Nucleus accumbens (tissue), 56 donors: ENCODE results near the gene DNAH2.

Experiments used
- DNase-seq, 56 donors: peaks; one replicate each; lab custom pipeline; 2025; lab: John Stamatoyannopoulos, UW

Gene DNAH2

DNA sequence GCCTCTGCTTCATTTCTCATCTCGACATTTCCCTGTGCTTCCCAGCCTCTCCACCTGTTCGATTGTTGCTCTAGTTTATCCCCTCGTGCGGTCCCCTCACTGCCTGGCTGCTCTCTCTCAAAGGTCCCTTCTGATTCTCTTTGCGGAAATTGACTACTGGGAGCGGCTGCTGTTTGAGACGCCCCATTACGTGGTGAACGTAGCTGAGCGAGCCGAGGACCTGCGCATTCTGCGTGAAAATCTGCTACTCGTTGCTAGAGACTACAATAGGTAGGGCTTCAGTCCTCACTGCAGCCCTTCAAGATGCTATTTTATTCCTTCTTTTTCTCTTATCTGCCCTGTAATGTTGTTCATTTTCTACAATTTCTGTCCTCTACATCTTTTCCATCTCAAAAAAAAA, 39.4 kb downstream of the DNAH2 start:
- DNase-seq = no peak

DNA sequence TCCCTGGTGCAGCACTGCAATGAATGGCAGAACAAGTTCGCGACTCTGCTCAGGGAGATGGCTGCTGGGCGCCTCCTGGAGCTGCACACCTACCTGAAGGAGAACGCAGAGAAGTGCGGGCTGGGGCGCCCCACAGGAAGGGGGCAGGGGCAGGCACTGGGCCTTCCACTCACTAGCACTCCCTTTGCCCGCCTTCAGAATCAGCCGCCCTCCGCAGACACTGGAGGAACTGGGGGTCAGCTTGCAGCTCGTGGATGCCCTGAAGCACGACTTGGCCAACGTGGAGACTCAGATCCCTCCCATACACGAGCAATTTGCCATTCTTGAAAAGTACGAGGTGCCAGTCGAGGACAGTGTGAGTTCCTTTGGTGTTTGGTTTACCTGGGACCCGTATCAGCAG, 46.4 kb downstream of the DNAH2 start:
- no peak for DNase-seq

DNA sequence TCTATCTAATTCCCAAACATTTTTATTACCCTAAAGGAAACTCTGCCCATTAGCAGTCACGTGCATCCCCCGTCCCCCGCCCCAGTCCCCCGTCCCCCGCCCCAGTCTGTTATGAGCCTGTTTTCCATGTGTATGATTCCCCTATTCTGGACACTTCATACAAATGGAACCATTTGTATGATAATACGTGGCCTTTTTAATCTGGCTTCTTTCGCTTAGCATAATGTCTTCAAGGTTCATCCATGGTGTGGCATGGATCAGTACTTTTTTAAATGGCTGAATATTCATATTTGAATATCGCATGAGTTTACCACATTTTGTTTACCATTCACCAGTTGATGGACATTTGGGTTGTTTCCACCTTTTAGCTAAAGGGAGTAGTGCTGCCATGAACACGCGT, 49.5 kb downstream of the DNAH2 start:
- DNase-seq = no peak

DNA sequence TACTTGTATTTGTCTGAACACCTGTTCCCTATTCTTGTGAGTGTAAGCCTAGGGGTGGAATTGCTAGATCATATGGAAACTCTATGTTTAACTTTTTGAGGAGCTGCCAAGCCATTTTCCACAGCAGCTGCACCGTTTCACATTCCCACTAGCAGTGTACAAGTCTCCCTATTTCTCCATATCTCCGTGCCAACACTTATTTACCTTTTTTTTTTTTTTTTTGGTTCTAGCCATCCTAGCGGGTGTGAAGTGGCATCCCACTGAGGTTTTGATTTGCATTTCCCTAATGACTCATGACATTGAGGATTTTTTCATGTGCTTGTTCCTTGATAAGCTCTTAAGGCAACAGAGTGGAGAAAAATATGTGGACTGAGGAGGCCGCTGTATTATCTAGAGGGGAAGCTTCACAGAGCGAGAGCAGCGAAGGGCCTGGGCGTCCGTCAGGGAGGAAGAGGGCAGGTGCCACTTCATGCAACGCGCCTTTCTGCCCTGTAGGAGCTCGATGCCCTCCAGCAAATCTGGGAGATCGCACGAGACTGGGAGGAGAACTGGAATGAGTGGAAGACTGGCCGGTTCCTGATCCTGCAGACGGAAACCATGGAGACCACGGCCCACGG, 50.0 kb downstream of the DNAH2 start:
- no peak for DNase-seq

DNA sequence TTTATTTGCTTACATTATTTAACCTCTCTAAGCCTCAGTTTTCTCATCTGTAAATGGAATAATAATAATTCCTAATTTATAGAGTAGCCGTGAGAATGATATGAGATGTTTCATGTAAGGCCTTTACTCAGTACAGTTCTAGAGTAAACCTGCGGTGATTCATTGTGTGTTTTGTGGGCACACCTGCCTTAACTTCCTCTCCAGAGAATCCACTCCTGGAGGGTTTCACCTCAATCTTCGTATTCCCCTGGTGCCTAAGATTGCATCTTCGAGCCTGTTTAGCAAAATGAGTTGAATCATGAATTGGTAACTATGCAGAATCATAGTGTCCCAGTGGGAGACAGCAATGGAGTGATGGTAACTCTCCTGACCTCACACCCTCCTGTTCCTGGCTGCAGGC, 52.3 kb downstream of the DNAH2 start:
- no peak for DNase-seq

DNA sequence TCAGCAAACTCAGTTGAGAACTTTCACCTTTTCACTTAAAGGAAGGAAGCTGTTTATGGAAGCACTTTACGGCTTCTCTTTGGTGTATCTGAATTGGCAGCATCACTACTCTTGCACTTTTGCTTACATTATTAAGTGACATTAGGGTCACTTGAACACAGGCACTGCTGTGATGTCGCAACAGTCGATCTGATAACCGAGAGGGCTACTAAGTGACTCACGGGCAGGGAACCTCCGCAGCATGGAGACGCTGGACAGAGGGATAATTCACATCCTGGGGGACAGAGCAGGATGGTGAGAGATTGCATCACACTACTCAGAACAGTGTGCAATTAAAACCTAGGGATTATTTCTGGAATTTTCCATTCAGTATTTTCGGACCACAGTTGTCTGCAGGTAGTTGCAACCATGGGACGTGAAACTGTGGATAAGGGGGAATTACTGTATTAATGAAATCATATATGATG, 56.5 kb downstream of the DNAH2 start:
- DNase-seq = no peak

DNA sequence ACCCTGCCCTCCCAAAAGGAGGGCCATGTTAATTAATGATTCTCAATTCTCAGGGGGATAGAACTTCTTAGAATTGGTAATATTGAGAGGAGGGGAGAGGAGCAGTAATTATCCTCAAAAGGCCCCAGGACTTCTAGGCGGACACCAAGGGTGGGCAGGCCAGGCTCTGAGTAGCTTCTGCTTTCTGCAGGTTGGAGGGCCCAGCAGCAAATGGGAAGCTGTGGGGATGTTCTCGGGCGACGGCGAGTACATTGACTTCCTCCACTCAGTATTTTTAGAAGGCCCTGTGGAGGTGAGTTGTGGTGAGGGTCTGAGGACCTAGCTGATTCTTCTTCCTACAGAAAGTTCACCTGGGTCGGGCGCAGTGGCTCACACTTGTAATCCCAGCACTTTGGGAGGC, 57.5 kb downstream of the DNAH2 start:
- no peak for DNase-seq

DNA sequence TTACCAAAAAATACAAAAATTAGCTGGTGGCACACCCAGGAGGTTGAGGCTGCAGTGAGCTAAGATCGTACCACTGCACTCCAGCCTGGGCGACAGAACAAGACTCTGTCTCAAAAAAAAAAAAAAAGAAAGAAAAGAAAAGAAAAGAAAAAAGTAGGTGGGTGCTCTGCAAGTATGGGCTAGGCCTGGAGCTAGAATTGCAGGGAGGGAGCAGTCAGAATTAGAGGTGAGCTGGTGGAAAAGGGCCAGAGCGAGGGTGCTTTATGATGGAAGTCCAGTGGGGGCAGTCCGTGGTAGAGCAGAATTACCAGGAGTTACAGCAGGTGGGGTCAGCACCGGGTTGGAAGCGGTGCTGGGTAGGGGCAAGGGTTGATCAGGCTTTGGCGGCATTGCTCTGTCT, 59.5 kb downstream of the DNAH2 start:
- DNase-seq = no peak

DNA sequence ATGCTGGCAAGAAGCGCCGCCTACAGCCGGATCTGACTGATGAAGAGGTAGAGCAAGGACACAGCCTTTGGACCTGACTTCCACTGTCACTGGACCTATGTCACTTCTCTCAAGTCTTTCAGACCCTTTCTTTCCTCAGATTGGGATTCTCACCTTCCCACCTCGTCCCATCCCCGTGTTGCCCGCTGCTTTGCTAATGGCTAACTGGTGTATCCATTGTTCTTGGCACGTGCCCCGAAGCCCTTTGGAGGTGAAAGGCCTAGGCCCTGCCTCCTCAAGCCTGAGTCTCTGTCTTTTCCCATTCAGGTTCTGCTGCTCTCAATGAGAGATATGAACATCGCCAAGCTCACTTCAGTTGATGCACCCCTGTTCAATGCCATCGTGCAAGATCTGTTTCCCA, 63.2 kb downstream of the DNAH2 start:
- DNase-seq = no peak

DNA sequence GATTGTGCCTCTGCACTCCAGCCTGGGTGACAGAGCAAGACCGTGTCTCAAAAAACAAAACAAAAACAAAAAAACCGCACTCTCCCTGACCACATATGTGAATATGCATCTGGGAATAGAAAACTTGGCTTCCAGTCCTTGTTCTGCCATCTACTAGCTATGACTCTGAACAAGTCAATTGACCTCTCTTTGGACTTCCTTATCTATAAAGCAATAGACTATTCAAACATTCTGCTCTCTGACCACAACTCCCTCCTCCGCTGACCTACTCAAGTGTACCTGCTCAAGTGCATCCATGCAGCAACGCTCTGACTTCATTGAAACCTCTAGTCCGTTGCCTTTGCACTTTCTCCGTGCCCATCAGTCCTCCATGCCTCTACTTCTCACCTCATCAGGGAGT, 63.9 kb downstream of the DNAH2 start:
- DNase-seq = no peak

DNA sequence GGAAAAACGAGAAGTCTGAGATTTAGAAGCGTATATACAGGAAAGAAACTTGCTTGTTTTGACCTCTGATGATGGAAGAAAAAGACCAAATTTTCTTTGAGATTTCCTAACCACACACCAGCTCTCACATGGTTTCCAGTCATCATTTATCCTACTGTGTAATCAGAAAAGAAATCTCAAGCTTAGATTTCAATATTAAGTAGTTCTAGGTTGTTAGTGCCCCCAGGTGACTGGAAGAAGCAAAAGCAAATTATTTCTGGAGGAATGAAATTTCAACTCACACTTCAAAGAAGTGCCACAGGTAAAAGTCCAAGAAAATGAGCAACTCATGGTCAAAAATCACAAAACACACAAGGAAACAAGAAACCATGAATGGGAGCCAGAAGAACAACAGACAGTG, 64.7 kb downstream of the DNAH2 start:
- DNase-seq = no peak

DNA sequence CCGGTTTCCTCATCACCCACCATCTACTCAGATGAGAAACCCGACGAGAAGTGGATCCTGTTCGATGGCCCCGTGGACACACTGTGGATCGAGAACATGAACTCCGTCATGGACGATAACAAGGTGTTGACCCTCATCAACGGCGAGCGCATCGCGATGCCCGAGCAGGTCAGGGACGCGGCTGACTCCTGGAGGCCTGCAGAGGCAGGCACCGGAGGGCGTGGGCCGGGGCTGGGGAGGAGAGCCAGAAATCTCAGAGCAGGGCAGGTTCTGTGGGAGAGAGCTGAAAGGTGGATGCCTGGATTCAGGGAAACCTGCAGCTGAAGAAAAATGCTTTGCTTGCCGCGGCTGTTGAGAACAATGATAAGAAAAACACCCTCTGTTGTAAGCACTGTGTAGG, 69.3 kb downstream of the DNAH2 start:
- DNase-seq = peak in 3 of 56 donors; percentile 5 to 7 (median 5)

DNA sequence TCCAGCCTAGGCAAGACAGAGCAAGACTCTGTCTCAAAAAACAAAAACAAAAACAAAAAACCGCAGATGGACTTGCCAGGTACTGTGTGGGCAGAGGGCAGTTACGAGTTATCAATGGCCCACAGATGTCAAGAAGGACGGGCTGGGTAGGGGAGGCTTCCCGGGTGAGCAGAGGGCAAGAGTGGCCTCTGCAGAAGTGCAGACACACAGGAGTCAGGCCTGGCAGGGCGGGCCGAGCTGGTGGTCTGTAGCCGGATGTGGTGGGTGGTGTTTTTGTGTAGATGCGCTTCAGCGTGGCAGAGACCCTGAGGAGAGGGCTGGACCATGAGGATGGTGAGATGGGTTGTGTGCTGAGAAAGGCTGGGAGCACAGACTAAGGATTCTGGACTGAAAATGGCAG, 71.6 kb downstream of the DNAH2 start:
- DNase-seq = no peak

DNA sequence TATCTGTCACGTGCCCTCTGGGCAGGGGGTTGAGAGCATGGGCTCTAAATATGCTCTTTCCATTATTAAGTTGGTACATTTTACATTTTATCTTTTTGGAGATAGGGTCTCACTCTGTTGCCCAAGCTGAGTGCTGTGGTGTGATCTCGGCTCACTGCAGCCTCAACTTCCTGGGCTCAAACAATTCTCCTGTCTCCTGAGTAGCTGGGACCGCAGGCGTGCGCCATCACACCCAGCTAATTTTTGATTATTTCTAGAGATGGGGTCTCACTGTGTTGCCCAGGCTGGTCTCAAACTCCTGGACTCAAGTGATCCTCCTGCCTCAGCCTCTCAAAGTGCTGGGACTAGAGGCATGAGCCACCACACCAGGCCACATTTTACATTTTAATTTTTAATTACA, 72.6 kb downstream of the DNAH2 start:
- DNase-seq = no peak

DNA sequence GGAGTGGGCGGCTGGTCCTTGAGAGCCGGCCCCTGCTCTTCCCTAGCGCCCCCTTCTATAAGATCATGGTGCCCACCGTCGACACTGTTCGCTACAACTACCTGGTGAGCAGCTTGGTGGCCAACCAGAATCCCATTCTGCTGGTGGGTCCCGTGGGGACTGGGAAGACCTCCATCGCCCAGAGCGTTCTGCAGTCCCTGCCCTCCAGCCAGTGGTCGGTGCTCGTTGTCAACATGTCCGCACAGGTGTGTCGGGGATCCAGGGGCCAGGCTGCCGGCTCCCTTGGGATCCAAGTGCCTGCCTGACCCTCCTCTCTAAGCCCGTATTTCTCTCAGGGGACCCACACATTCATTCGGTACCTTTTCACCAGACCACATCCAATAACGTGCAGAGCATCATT, 75.1 kb downstream of the DNAH2 start:
- no peak for DNase-seq

DNA sequence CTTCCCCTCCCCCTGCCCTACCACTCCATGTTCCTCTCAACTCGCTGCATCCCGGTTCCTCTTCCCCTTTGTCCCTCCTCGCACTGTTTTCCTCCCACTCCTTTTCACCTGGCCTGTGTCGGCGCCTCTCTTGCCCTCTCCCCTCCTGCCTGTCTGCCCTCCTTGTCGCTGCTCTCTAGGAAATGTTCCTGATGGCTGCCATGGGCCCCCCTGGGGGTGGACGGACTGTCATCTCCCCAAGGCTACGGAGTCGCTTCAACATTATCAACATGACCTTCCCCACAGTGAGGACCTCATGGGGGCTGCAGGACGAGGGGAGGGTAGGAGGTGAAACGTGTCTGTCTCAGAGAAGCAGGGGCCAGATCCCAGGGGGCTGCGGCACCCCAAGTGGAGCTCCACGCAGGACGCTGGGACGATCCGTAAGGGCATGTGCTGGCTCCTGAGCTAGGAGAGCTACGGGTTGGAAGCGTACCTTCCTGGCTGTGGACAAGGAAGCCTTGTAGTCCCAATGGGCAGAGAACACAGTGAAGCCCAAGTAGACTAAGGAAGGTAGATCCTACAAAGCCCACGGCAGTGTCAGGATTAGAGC, 76.6 kb downstream of the DNAH2 start:
- DNase-seq = no peak

DNA sequence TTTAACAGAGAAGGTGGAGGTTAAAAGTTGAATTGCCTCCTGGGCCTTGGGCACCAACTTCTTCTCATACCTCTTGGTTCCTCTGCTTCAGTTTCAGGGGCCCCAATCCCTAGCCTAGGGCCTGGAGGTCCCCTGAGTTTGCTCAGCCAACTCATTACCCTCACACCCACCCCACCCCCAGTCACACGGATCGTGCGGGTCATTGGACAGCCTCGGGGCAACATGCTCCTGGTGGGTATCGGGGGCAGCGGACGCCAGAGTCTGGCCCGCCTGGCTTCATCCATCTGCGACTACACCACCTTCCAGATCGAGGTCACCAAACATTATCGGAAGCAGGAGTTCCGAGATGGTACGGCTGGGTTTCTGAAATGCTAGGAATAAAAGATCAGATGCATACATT, 80.4 kb downstream of the DNAH2 start:
- no peak for DNase-seq

DNA sequence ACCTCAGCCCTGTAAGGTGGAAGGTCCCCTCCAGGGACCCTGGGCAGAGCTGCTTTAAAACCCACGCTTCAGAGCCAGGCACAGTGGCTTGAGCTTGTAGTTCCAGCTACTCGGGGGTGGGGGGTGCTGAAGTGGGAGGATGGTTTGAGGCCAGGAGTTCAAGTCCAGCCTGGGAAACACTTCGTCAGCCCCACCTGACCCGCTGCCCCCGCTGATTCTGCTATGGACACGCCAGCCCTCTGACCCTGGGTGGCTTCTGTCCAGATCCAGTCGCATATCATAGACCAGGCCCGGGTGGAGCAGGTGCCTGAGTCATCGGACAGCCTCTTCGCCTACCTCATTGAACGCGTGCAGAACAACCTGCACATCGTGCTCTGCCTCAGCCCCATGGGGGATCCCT, 81.3 kb downstream of the DNAH2 start:
- no peak for DNase-seq

DNA sequence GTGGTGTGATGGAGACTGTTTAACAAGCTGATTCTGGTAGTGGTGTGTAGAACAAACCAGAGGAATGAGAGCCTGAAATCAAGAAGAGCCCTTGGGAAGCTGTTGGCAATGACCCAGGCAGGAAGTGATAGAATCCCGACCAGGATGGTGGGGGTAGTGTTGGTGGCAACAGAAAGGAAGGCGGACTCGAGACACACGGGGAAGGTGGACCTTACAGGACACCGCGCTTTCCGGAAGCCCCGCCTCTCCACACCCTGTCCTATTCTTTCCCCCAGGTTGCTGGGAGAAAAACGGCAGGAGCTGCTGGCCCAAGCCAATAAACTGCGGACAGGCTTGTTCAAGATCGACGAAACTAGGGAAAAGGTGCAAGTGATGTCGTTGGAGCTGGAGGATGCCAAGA, 86.4 kb downstream of the DNAH2 start:
- DNase-seq = no peak

DNA sequence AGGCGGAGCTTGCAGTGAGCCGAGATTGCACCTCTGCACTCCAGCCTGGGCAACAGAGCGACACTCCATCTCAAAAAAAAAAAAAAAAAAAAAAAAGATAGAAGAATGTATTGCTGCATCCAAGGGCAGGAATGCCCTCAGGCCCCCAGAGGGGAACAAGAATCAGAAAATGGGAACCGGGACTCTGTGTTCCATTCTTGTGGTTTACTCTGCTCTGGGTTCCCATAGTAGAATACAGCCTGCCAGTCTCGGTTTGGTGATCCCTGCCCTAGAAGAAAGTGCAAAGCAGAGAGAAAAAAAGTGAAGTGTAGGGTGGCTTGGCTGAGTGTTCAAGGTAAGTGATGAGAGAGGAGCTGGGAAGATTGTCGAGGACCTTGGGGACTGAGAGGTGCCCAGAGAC, 89.0 kb downstream of the DNAH2 start:
- no peak for DNase-seq

DNA sequence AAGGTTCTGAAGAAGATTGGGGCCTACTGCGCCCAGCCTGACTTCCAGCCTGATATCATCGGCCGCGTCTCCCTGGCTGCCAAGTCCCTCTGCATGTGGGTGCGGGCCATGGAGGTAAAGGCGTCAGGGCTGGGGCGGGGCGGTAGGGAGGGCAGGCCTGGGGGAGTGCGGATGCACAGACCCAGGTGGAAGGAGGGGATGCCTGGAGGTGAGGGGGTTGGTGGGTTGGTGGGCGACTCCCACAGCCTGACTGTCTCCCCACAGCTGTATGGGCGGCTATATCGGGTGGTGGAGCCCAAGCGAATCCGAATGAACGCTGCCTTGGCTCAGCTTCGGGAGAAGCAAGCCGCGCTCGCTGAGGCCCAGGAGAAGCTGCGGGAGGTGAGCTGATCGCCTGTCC, 89.7 kb downstream of the DNAH2 start:
- no peak for DNase-seq

DNA sequence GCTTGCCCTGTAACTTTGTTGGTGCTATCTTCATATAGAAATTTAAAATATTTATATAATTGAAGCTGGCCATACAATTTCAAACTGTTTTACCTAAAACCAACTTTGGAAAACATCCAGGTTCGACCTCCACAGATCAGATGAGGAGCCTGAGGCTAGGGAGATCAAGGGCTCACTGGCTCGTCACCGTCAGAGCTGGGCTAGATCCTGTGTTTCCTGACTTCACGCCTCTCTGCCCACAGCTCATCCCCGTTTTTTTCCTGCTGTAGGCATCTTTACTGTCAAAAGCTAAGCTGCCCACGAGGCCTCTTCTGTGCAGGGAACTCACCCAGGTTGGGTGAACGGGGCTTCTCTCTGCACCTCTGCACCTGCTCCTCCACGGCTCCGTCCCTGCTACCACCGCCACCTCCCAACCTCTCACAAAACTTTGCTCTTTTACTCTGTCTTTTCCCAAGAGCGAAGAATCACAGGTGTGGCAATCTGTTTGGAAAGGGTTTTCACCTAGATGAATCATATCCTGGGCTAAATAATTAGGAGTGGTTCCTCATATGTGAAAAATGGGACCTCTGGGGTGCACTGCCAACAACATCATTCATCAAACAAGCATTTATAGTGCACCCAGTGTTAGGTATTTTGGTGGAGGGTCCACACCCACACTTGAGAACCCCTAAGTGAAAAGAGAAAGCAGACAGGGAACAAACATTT, 91.7 kb downstream of the DNAH2 start:
- no peak for DNase-seq
